HAP-1 (cell line): Measurements from ENCODE around the gene ALOX15B.

Experiments used
- DNase-seq, 2 experiments: peaks; one replicate each; pipeline ENCODE4 v3.0.0-alpha.2; 2016 to 2020; ENCODE audit warnings: low spot score in 2 of 2
- H3K27me3 ChIP-seq: fragments of 250-450 bp; sonication (Bioruptor Pico); 2 replicates; pipeline ENCODE4 v1.5.1; 2020; ENCODE audit warnings: low read depth, mild to moderate bottlenecking, moderate library complexity
- H3K36me3 ChIP-seq: fragments of 250-450 bp; sonication (Bioruptor Pico); replicated peaks from 2 replicates; pipeline ENCODE4 v1.5.1; 2020; ENCODE audit warnings: mild to moderate bottlenecking
- H3K4me1 ChIP-seq: fragments of 250-450 bp; sonication (Bioruptor Pico); 2 replicates; pipeline ENCODE4 v1.5.1; 2020; ENCODE audit warnings: mild to moderate bottlenecking
- H3K4me3 ChIP-seq: fragments of 250-450 bp; sonication (Bioruptor Pico); 2 replicates; pipeline ENCODE4 v1.5.1; 2020; ENCODE audit warnings: mild to moderate bottlenecking, moderate library complexity
- H3K9me3 ChIP-seq: fragments of 250-450 bp; sonication (Bioruptor Pico); 2 replicates; pipeline ENCODE4 v1.5.1; 2020; ENCODE audit warnings: mild to moderate bottlenecking, moderate library complexity
- in situ Hi-C: fragments of 300-500 bp; cut with MboI; formaldehyde crosslinking; loops from 3 replicates; pipeline ENCODE4 v1.14.3; 2020; ENCODE audit warnings: low sequenced_read_pairs, inconsistent platforms, mixed read lengths

ALOX15B gene

DNA sequence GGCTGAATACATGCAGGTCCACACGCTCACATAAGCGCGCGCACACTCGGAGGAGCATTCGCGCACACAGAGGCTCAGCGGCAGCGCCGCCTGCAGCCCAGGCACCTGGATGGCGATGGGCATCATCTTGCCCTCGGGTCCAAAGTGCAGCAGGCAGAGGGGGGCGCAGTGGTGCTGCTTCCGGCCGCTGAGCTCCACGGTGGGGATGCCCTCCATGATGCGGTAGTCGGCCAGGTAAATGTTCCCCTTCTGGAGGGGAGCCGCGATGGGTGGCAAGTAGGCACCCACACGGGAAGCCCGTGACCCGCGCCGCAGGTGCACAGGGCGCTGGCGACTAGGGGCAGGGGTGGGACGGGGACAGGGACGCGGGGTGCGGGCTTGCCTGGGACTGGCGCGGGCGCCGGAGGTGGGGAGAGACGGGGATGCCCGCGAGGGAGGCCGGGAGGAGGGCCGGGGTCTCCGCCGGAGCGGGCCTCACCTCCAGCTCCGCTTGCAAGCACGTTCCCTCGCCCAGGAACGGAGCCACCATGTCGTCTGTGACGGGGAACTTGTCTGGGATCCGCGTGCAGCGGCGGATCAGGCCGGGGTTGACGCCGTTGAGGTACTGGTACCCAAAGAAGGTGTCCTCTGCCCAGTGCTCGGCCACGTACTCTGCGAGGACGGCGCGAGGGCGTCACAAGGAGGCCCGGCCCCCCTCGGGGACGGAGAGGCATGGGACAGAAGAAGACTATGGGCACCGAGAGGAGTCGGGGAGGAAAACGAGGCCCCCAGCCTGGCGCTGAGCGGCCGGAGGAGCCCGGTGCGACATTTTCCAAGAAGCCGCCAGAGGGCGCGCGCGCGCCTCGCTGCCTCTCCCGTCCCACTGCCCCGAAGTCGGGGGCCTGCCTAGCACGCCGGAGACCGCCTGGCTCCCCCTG, 40.7 kb downstream of the ALOX15B start:
- Histone ChIP-seq H3K27me3 (peaks cover under 1% of the 10 kb centered on the region; the same call in 1 of the 2 replicates), H3K9me3 (no peaks in the 10 kb centered on the region), H3K4me3 (peak overlapping the region; percentile 57), H3K36me3 (no peaks in the 10 kb centered on the region), H3K4me1 (peaks cover 5% of the 10 kb centered on the region)
- in situ Hi-C loops = no loop called here
- DNase-seq = peak; percentile 69 to 85

DNA sequence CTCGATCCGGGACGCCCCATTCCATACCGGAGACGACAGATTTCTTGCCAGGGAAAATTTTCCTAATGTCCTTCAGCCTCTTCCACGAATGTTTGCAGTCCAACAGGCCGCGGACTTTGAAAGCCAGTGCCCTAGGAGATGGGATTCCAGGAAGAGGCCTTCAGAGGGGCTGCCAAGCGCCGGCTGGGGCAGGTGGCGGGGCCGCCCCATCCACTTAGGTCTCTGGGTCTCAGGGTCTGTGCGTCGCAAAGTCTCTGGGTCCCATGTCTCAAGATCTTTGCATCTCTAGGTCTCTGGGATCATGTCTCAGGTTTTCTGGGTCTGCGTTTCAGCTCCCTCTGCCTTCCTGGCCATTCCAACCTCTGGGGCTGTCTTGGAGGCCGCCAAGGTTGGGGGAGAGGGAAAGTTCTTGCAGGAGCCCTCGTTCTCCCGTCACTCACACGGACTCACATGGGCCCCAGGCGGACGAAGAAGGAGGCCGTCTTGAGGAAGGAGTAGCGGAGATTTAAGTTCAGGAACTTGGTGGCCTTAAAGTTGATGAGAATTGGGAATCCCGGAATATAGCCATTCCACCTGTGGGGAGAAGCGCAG, 41.4 kb downstream of the ALOX15B start:
- in situ Hi-C loops = no loop called here
- no peaks in the 10 kb centered on the region for H3K27me3 ChIP-seq
- no peak for DNase-seq
- no peaks in the 10 kb centered on the region for H3K9me3 ChIP-seq
- H3K4me3 ChIP-seq = peak overlapping the region; percentile 57
- H3K36me3 ChIP-seq = no peaks in the 10 kb centered on the region
- peaks cover 5% of the 10 kb centered on the region for H3K4me1 ChIP-seq

DNA sequence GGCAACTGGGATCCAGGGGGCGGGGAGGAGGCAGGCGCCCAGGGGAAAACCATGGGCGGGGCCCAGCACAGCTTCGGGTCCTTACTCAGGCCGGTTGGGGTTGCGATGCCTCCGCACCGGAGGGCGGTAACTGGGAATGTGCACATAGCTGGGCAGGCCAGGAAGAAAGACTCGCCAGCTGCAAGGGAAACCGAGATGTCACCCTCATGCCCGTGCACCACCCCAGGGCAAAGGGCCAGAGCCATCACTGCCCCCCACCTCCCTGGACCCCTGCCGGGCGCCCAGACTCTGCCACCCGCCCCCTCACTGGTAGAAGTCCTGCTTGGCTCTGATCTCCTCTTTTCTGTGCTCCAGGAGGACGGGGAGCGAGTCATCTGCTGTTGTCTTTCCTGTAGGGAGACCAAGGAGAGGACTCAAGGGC, 42.0 kb downstream of the ALOX15B start:
- H3K4me3 ChIP-seq = peak overlapping the region; percentile 57

DNA sequence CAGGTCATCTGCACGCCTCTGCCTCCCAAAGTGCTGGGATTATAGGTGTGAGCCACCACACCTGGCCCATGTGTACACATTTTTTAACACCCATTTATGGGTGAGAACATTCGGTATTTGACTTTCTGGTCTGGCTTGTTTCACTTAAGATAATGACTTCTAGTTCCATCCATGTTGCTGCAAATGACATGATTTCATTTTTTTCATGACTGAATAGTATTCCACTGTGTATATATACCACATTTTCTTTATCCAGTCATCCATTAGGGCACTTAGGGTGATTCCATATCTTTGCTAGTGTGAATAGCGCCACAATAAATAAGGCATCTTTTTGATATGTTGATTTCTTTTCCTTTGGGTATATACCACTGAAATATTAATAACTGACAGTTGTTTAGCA, 43.0 kb downstream of the ALOX15B start:
- Histone ChIP-seq H3K4me3 (no peak overlapping the region), H3K36me3 (no peaks in the 10 kb centered on the region), H3K9me3 (no peaks in the 10 kb centered on the region), H3K4me1 (peaks cover 5% of the 10 kb centered on the region), H3K27me3 (no peaks in the 10 kb centered on the region)
- in situ Hi-C loops = no loop called here
- no peak for DNase-seq

More for the DNA sequence above, 42.0 kb downstream of the ALOX15B start:
- Histone ChIP-seq H3K9me3 (no peaks in the 10 kb centered on the region), H3K27me3 (no peaks in the 10 kb centered on the region), H3K4me1 (peaks cover 5% of the 10 kb centered on the region), H3K36me3 (no peaks in the 10 kb centered on the region)
- in situ Hi-C loops = no loop called here
- DNase-seq = no peak

DNA sequence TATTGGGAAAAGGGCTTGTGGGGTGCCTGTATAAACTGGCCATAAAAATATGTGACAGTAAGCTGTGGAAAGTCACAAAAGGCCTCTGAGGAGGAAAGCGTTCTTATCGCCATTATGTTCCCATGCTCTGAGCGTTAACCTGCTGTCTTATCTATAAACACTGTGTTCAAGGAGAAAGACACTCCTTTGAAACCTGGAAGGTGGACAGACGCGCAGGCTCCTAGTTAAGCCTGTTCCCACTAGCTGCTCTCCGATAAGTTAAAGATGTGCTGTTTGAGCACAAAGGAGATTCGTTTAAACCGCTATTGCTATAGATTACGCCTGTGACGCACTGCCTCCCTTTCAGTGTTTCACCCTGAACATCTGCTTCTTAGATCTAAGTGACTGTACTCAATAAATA, 43.4 kb downstream of the ALOX15B start:
- DNase-seq = no peak
- in situ Hi-C loops = no loop called here
- Histone ChIP-seq H3K4me1 (peaks cover 5% of the 10 kb centered on the region), H3K27me3 (no peaks in the 10 kb centered on the region), H3K36me3 (no peaks in the 10 kb centered on the region), H3K9me3 (no peaks in the 10 kb centered on the region), H3K4me3 (no peak overlapping the region)

DNA sequence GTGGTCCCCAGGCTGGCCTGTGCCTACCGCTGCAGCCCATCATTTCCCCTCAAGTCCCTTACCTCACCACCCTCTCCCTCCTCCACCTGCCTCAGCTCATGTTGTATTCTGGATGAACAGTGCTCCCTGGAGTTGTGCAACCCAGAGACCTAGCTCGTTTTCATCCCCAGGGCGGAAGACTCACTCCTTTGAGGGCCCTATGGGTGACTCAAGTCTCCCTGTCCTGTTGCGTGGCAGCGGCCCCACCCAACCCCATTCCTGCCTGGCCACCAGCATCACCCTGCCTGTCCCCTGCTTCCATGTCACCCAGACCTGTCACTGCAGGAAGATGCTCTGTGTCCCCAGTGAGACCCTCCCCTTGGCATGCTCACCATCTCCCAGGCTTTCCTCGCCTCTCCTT, 45.4 kb downstream of the ALOX15B start:
- DNase-seq = no peak
- in situ Hi-C loops = no loop called here
- Histone ChIP-seq H3K27me3 (peaks cover 7% of the 10 kb centered on the region), H3K4me1 (peaks cover 5% of the 10 kb centered on the region), H3K36me3 (no peaks in the 10 kb centered on the region), H3K4me3 (no peak overlapping the region), H3K9me3 (no peaks in the 10 kb centered on the region)

DNA sequence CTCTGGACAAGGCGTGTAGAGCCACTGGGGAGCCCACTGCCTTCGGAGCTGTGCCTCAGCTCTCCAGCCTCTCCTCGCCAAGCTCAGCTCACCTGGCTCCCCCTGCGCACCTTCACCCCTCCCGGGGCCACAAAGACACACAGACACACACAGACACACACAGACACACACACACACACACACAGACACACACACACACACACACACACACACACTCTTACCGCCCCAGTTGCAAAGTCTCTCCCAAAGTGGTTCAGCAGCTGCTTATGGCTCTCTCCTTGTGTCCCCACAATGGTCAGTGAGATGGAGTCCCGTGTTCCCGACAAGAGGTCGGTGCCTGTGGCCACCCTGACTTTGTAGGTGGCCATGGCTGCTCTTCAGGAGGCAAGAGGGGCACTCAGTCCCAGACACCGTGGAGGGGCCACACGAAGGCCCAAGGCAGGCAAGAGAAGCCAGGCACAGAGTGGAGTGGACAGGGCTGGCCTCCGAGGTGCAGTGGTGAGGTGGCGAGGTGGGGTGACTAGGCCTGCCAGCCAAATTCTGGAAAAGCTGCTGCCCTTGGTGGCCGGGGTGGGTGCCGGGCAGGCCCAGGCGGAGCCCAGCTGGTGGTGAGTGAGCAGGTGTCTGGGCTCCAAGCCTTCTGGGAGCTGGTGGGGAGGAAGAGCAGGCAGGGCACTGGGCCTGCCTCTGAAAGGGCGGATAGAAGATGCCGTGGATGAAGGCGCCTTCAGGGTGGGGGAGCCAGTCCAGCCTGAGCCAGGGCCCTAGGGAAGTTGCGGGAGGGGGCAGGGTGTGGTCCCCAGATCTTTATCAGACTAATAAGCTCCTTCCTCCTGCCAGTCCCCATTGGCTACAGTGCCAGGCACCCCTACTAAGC, 48.5 kb downstream of the ALOX15B start, which contains the start of gene ALOX12B:
TSS of gene ALOX12B (minus strand) at position 642 of the 877 bp plus-strand sequence. CDS start at position 368, 274 bp downstream.
- in situ Hi-C loops = no loop called here
- no peak within 1 kb of the TSS for H3K4me3 ChIP-seq
- no peak for DNase-seq

DNA sequence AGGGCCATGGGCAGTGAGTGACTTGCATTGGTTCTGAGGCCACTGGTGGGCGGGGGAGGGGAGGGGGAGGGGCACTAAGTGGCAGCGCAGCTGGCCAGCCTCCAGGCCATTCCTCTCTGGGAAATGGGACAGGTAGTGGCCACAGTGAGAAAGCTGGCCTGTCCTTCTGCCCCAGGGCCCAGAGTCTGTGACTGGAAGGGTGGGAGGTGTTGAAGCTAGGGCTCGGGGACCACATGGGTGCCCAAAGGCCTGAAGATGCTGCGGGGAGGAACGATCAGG, 49.0 kb downstream of the ALOX15B start:
- in situ Hi-C loops = no loop called here
- Histone ChIP-seq H3K4me3 (no peak overlapping the region), H3K36me3 (no peaks in the 10 kb centered on the region), H3K4me1 (no peaks in the 10 kb centered on the region), H3K9me3 (no peaks in the 10 kb centered on the region), H3K27me3 (peaks cover 20% of the 10 kb centered on the region)
- DNase-seq = no peak

More for the DNA sequence above, 48.5 kb downstream of the ALOX15B start, which contains the start of gene ALOX12B:
- peaks cover 20% of the 10 kb centered on the region for H3K27me3 ChIP-seq
- H3K9me3 ChIP-seq = no peaks in the 10 kb centered on the region
- H3K36me3 ChIP-seq = no peaks in the 10 kb centered on the region
- H3K4me1 ChIP-seq = no peaks in the 10 kb centered on the region

DNA sequence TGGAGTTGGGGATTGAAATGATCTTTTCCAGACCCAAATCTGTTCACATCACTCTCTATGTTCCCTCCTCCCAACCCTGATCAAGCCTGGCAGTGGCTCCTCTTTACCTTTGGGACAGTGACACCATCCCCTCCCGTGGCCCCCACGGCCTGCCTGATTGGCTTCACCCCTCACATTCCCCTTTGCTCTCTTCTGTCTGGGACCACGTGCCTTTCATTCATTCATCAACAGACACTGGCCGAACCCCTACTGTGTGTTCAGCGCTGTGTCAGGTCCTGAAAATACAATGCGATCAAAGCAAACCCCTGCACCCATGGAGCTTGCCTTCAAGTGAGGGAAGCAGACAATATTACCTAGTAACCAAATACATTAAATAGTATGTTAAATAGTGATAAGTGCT, 50.9 kb downstream of the ALOX15B start:
- DNase-seq = no peak
- in situ Hi-C loops = no loop called here
- Histone ChIP-seq H3K36me3 (no peaks in the 10 kb centered on the region), H3K4me3 (no peak overlapping the region), H3K9me3 (no peaks in the 10 kb centered on the region), H3K27me3 (peaks cover 20% of the 10 kb centered on the region), H3K4me1 (no peaks in the 10 kb centered on the region)

DNA sequence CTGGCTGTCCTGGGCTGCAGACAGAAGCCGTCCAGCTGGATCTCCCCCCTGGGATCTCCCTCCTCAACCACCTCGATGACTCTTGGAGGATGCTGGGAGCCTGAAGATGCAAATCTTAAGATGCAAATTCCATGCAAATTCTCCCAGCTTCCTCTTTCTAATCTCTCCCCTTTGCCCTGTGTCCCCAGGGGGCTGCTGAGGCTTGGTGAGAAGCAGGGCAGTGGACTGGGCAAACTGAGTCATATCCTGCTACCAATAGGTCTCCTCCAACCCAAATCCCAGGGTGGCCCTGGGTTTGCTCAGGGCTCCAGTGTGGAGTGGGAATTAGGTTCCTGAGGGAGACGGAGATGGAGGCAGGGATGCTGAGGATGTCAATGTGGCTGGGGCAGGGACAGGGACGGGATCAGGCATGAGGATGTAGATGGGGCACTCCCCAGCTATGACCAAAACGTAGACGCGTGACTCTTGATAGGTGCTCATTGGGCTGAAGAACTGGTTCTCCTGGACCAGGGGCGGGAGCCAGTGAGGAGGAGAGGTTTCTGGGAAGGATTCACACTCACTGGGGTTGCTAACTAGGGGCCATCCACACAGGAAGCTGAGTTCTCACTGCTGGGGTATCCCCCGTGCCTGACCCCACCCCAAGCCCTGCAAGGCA, 52.3 kb downstream of the ALOX15B start:
- no peaks in the 10 kb centered on the region for H3K4me1 ChIP-seq
- no peaks in the 10 kb centered on the region for H3K36me3 ChIP-seq
- in situ Hi-C loops = no loop called here
- DNase-seq = no peak
- H3K4me3 ChIP-seq = no peak overlapping the region
- peaks cover 20% of the 10 kb centered on the region for H3K27me3 ChIP-seq
- no peaks in the 10 kb centered on the region for H3K9me3 ChIP-seq

DNA sequence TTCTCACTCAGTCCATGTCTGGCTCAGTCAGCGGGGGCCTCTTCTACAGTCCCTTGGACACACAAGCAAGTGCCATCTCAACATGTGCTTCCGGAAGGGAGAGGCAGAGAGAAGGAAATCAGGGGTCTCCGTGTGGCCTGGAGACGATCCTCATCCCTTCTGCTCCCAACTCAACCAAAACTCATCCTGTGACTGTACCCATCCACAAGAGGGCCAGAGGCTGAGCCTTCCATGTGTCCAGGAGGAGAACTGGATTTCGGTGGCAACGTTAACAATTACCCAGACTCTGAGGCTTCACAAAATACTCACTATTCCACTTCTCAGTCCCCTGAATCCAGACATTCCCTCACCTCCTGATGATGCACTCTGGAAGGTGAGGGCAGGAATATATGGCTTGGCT, 56.5 kb downstream of the ALOX15B start:
- in situ Hi-C loops = no loop called here
- DNase-seq = no peak

DNA sequence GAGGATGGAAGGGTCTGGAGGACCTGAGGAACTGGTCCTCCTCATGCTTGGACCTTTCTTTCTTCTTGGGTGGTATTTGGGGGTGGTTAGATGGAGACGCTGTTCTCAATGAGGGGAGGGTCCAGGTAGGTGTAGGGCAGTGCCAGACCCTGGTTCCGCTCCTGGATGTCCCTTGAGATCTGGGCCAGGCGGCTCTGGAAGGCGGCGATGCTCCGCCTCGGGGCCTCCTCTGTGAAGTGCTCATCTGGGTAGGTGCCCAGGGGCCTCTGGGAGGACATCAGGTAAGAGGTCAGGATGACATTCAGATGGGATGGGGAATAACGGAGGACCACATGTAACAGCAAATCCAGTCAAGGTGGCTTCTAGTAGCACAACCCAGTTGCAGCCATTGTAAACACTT, 57.7 kb downstream of the ALOX15B start:
- no peak overlapping the region for H3K4me3 ChIP-seq

More for the DNA sequence above, 56.5 kb downstream of the ALOX15B start:
- no peak overlapping the region for H3K4me3 ChIP-seq
- H3K27me3 ChIP-seq = peaks cover 2% of the 10 kb centered on the region; the same call in 1 of the 2 replicates
- no peaks in the 10 kb centered on the region for H3K9me3 ChIP-seq
- H3K36me3 ChIP-seq = no peaks in the 10 kb centered on the region
- no peaks in the 10 kb centered on the region for H3K4me1 ChIP-seq

More for the DNA sequence above, 57.7 kb downstream of the ALOX15B start:
- Histone ChIP-seq H3K9me3 (no peaks in the 10 kb centered on the region), H3K36me3 (no peaks in the 10 kb centered on the region), H3K4me1 (no peaks in the 10 kb centered on the region), H3K27me3 (no peaks in the 10 kb centered on the region)
- in situ Hi-C loops = no loop called here
- DNase-seq = no peak
